ENCODE measurements around the gene SLC13A2.
"Not testable (repeated sequence)": the region's sequence is repeated elsewhere in the genome, so short reads cannot be mapped to it uniquely, and the experiment has no call there.

Gene SLC13A2

GRCh38 chr17:28518132-28518531 lies 44.7 kb downstream of the SLC13A2 start:
- DNase-seq (ENCODE audit: low spot score) = no peak

- no peak for DNase-seq (ENCODE audit: low spot score)
Observed at GRCh38 chr17:28518578-28518977, 45.1 kb downstream of the SLC13A2 start.

GRCh38 chr17:28519236-28519635 lies 45.8 kb downstream of the SLC13A2 start:
- DNase-seq (ENCODE audit: low spot score) = no peak

GRCh38 chr17:28520687-28521086 lies 47.2 kb downstream of the SLC13A2 start:
- DNase-seq (ENCODE audit: low spot score) = no peak

GRCh38 chr17:28521311-28522085 lies 48.1 kb downstream of the SLC13A2 start:
- no peak for DNase-seq (ENCODE audit: low spot score)

- DNase-seq (ENCODE audit: low spot score) = not testable (repeated sequence)
Observed at GRCh38 chr17:28522281-28522680, 48.8 kb downstream of the SLC13A2 start.

- no peak for DNase-seq (ENCODE audit: low spot score)
Observed at GRCh38 chr17:28523186-28523585, 49.7 kb downstream of the SLC13A2 start.

GRCh38 chr17:28523876-28524275 lies 50.4 kb downstream of the SLC13A2 start:
- no peak for DNase-seq (ENCODE audit: low spot score)

- DNase-seq (ENCODE audit: low spot score) = no peak
Observed at GRCh38 chr17:28524476-28525424, 51.3 kb downstream of the SLC13A2 start.

GRCh38 chr17:28526381-28526780 lies 52.9 kb downstream of the SLC13A2 start:
- no peak for DNase-seq (ENCODE audit: low spot score)

- DNase-seq (ENCODE audit: low spot score) = no peak
Observed at GRCh38 chr17:28527181-28527681, 53.8 kb downstream of the SLC13A2 start.

- DNase-seq (ENCODE audit: low spot score) = no peak
Observed at GRCh38 chr17:28527859-28528258, 54.4 kb downstream of the SLC13A2 start.

GRCh38 chr17:28528327-28529012 lies 55.0 kb downstream of the SLC13A2 start:
- DNase-seq (ENCODE audit: low spot score) = no peak

- DNase-seq (ENCODE audit: low spot score) = no peak
Observed at GRCh38 chr17:28529013-28529400, 55.6 kb downstream of the SLC13A2 start.

- no peak for DNase-seq (ENCODE audit: low spot score)
Observed at GRCh38 chr17:28530250-28530649, 56.8 kb downstream of the SLC13A2 start.

- DNase-seq (ENCODE audit: low spot score) = no peak
Observed at GRCh38 chr17:28530926-28531325, 57.5 kb downstream of the SLC13A2 start.

GRCh38 chr17:28532050-28532960 lies 58.9 kb downstream of the SLC13A2 start:
- no peak for DNase-seq (ENCODE audit: low spot score)

- DNase-seq (ENCODE audit: low spot score) = no peak
Observed at GRCh38 chr17:28533091-28533807, 59.8 kb downstream of the SLC13A2 start.

- no peak for DNase-seq (ENCODE audit: low spot score)
Observed at GRCh38 chr17:28534740-28535375, 61.4 kb downstream of the SLC13A2 start.

Measured in Ammon's horn (tissue), 1 donor.